A549 treated with RU486 at 1 μM for 4 hours (cell line): ENCODE results near the gene ZBBX. TPM values are rescaled to one million over a fixed set of nuclear protein-coding genes. Genes with fewer than 3 reads are reported as not detected.

ENCODE experiments used
- total RNA-seq: library from RNA; stranded (reverse); fragments of 200-300 nt; extraction: Qiagen RNA extraction; gene quantifications from 5 replicates; pipeline ENCODE4 v1.2.3, GENCODE V29; 2022; ENCODE audit warnings: low read depth

ZBBX gene
- total RNA-seq = not detected in 5 replicates

DNA sequence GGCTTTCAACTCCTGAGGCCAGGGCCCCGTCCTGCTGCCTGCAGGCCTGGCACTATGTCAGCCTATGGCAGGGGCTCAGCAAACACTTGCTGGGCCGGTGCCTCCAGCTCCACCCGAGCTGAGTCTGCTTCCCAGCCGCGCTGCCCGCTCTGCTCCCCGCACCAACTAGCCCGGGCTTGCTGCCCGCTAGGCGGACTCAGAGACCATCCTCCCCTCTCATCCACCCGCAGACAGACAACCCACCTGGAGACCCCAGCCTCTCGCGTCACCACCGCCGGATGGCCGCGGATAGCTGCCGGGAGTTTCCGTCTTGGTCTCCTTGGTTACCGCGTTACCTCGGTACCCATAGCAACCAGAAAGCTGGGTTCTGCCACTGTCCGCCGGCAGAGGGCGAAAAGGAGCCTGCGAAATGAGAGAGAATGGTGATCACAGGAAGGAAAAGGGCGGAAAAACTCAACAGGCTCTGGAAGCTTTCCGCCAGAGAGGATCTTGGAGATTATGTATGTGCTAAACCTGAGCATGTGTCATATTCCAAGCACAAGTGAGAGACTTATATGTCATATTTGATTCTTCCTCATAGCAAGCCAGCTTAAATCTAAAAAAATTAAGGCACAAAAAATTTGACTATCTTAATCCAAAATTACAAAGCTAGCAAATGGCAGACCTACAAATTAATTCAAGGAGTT, at the start of gene ZBBX:
Gene ZBBX, minus strand, starts transcription at position 294 of the 686 bp plus-strand sequence. CDS start 7,396 bp downstream, outside the sequence.

Other genes starting within 250 kb of the ZBBX start
- not detected in 5 replicates for gene SERPINI2, start 93.7 kb upstream of the ZBBX start, total RNA-seq